GM23248 (cell line): Measurements from ENCODE around the gene PKP1. TPM values are rescaled to one million over a fixed set of nuclear protein-coding genes. Genes with fewer than 3 reads are reported as not detected.

Source experiments
- DNase-seq: peaks from one replicate; pipeline ENCODE4 v3.0.0-alpha.2; 2015
- H2AFZ ChIP-seq: fragments of 200-600 bp; sonication (generic); 2 replicates; pipeline ENCODE4 v1.6.1; 2016; ENCODE audit warnings: antibody characterized with exemption
- H3F3A ChIP-seq: fragments of 200-600 bp; sonication (generic); 2 replicates; pipeline ENCODE4 v1.6.1; 2016; ENCODE audit warnings: mild to moderate bottlenecking, antibody characterized with exemption, mixed run types; ENCODE audit not compliant: insufficient read depth
- H3K27ac ChIP-seq: fragments of 200-600 bp; sonication (generic); 2 replicates; pipeline ENCODE4 v1.5.1; 2016; ENCODE audit warnings: mild to moderate bottlenecking
- H3K27me3 ChIP-seq: fragments of 200-600 bp; sonication (generic); replicated peaks from 2 replicates; pipeline ENCODE4 v1.6.1; 2016; ENCODE audit warnings: mild to moderate bottlenecking; ENCODE audit not compliant: insufficient read depth
- H3K36me3 ChIP-seq: fragments of 200-600 bp; sonication (generic); 2 replicates; pipeline ENCODE4 v1.6.1; 2016; ENCODE audit warnings: low read depth, mild to moderate bottlenecking
- H3K4me1 ChIP-seq: fragments of 200-600 bp; sonication (generic); 2 replicates; pipeline ENCODE4 v1.6.1; 2016; ENCODE audit warnings: mild to moderate bottlenecking; ENCODE audit not compliant: insufficient read depth
- H3K4me2 ChIP-seq: fragments of 200-600 bp; sonication (generic); one replicate; pipeline ENCODE4 v1.6.1; 2016; ENCODE audit warnings: mild to moderate bottlenecking; ENCODE audit not compliant: unreplicated experiment
- H3K4me3 ChIP-seq: fragments of 200-600 bp; sonication (generic); 2 replicates; pipeline ENCODE4 v1.5.1; 2016; ENCODE audit warnings: mild to moderate bottlenecking
- H3K79me2 ChIP-seq: fragments of 200-600 bp; sonication (generic); 2 replicates; pipeline ENCODE4 v1.6.1; 2016; ENCODE audit warnings: mild to moderate bottlenecking; ENCODE audit not compliant: insufficient read depth
- H3K9ac ChIP-seq: fragments of 200-600 bp; sonication (generic); 2 replicates; pipeline ENCODE4 v1.6.1; 2016; ENCODE audit warnings: mild to moderate bottlenecking
- H3K9me2 ChIP-seq: fragments of 200-600 bp; sonication (generic); 2 replicates; pipeline ENCODE4 v1.6.1; 2016; ENCODE audit warnings: mixed run types, mild to moderate bottlenecking, moderate library complexity; ENCODE audit not compliant: insufficient read depth
- H3K9me3 ChIP-seq: fragments of 200-600 bp; sonication (generic); one replicate; pipeline ENCODE4 v1.6.1; 2017; ENCODE audit warnings: low read depth
- H4K20me1 ChIP-seq: fragments of 200-600 bp; sonication (generic); 2 replicates; pipeline ENCODE4 v1.6.0; 2016; ENCODE audit not compliant: insufficient read depth
- EZH2 ChIP-seq: fragments of 200-600 bp; sonication (generic); IDR thresholded peaks from 2 replicates; pipeline ENCODE4 v1.6.1; 2018; ENCODE audit warnings: antibody characterized with exemption, mild to moderate bottlenecking; ENCODE audit not compliant: insufficient read depth, poor library complexity, severe bottlenecking
- EZH2phosphoT487 ChIP-seq: fragments of 200-600 bp; sonication (generic); IDR thresholded peaks from 2 replicates; pipeline ENCODE4 v1.6.1; 2018; ENCODE audit warnings: antibody characterized with exemption, moderate library complexity, mild to moderate bottlenecking, low read depth; ENCODE audit not compliant: insufficient read depth
- WGBS, 2 experiments: methylation state at CpG; one replicate each; pipeline ENCODE4 v1.1.6; 2015 to 2017; ENCODE audit warnings: low lambda C conversion rate in 2 of 2, low coverage in 1 of 2; ENCODE audit errors: missing lambda C conversion rate in 2 of 2; 5-methylcytosine and 5-hydroxymethylcytosine counted together
- in situ Hi-C: fragments of 300-500 bp; cut with MboI; formaldehyde crosslinking; loops from 2 replicates; pipeline ENCODE4 v1.15.0; 2020
- polyA plus RNA-seq: library from polyadenylated mRNA; unstranded; fragments of >200 nt; fragmentation: Nextera tagmentation; extraction: Ambion mirVana; gene quantifications from 2 replicates; pipeline ENCODE4 v1.2.1, GENCODE V29; 2016
- total RNA-seq: library from RNA; depleted of rRNA; stranded (reverse); fragments of >200 nt; shearing (Covaris generic); gene quantifications from 2 replicates; pipeline ENCODE4 v1.2.3, GENCODE V29; 2014

Gene PKP1
- total and polyA plus RNA-seq, 2 experiments from 2014 or later, result 0.15 to 0.43 TPM

GRCh38 chr1:201324306-201324705 lies 41.0 kb downstream of the PKP1 start:
- H3K4me1 ChIP-seq, result no peaks in the 10 kb centered on the region
- H3K4me2 ChIP-seq, result no peak overlapping the region
- in situ Hi-C loops, result no loop called here
- WGBS, 2 experiments, result 89 to 92% methylated on average over 4 of the region's 4 CpGs
- no peak overlapping the region for H3K9ac ChIP-seq
- H3K79me2 ChIP-seq, result no peaks in the 10 kb centered on the region
- H3K27ac ChIP-seq, result no peak overlapping the region
- 0 out of 2 replicates have a peak, but pooled peaks cover 4% of the 10 kb centered on the region for H3K27me3 ChIP-seq
- no peak overlapping the region for H3K4me3 ChIP-seq
- no peak overlapping the region for H2AFZ ChIP-seq
- TF ChIP-seq EZH2, result no peak
- TF ChIP-seq EZH2phosphoT487, result no peak
- H4K20me1 ChIP-seq, result no peaks in the 10 kb centered on the region
- no peak for DNase-seq
- H3K9me3 ChIP-seq, result no peaks in the 10 kb centered on the region
- no peaks in the 10 kb centered on the region for H3F3A ChIP-seq
- no peaks in the 10 kb centered on the region for H3K9me2 ChIP-seq
- H3K36me3 ChIP-seq, result no peaks in the 10 kb centered on the region

- H3F3A ChIP-seq, result no peaks in the 10 kb centered on the region
- H4K20me1 ChIP-seq, result no peaks in the 10 kb centered on the region
- no peak for DNase-seq
- H3K27ac ChIP-seq, result no peak overlapping the region
- in situ Hi-C loops, result no loop called here
- H3K4me2 ChIP-seq, result no peak overlapping the region
- TF ChIP-seq EZH2 (no peak), EZH2phosphoT487 (no peak)
- no peak overlapping the region for H2AFZ ChIP-seq
- H3K9me3 ChIP-seq, result no peaks in the 10 kb centered on the region
- 61 to 67% methylated on average over 15 to 16 of the region's 16 CpGs for WGBS, 2 experiments
- no peak overlapping the region for H3K9ac ChIP-seq
- H3K9me2 ChIP-seq, result no peaks in the 10 kb centered on the region
- H3K4me3 ChIP-seq, result no peak overlapping the region
- H3K27me3 ChIP-seq, result 0 out of 2 replicates have a peak, but pooled peaks cover 4% of the 10 kb centered on the region
- no peaks in the 10 kb centered on the region for H3K79me2 ChIP-seq
- H3K36me3 ChIP-seq, result no peaks in the 10 kb centered on the region
- H3K4me1 ChIP-seq, result no peaks in the 10 kb centered on the region
Observed at GRCh38 chr1:201324821-201325677, 41.7 kb downstream of the PKP1 start.

GRCh38 chr1:201325678-201326060 lies 42.4 kb downstream of the PKP1 start:
- 88 to 89% methylated on average over 8 of the region's 8 CpGs for WGBS, 2 experiments
- Histone ChIP-seq H3F3A (no peaks in the 10 kb centered on the region), H3K27ac (no peak overlapping the region), H3K4me3 (no peak overlapping the region), H3K9me3 (no peaks in the 10 kb centered on the region), H3K27me3 (0 out of 2 replicates have a peak, but pooled peaks cover 4% of the 10 kb centered on the region), H3K9ac (no peak overlapping the region), H3K4me2 (no peak overlapping the region), H2AFZ (no peak overlapping the region), H4K20me1 (no peaks in the 10 kb centered on the region), H3K9me2 (no peaks in the 10 kb centered on the region), H3K79me2 (no peaks in the 10 kb centered on the region), H3K4me1 (no peaks in the 10 kb centered on the region), H3K36me3 (no peaks in the 10 kb centered on the region)
- TF ChIP-seq EZH2phosphoT487 (no peak), EZH2 (no peak)
- no peak for DNase-seq
- in situ Hi-C loops, result no loop called here

DNA sequence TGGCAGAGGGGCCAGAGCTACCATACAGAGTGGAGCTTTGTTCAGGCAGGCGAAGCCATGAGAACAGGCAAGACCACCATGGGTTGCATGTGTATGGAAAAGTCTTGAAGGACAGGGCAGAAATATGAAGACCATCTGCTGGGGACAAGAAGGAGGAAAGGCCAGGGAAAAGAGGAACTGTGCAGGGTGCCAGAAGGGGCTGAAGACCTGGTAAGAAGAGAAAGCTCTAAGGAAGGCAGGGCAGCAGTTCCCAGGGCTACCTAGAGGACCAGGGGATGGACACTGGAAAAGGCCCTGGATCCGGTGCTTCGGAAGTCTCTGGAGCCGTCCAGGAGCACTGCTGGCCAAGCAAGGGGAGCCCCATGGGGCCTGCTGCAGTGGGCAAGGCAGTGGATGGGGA lies 43.4 kb downstream of the PKP1 start:
- Histone ChIP-seq H3K4me3 (no peak overlapping the region), H4K20me1 (no peaks in the 10 kb centered on the region), H2AFZ (no peak overlapping the region), H3K79me2 (no peaks in the 10 kb centered on the region), H3K36me3 (no peaks in the 10 kb centered on the region), H3K4me2 (no peak overlapping the region), H3F3A (no peaks in the 10 kb centered on the region), H3K4me1 (no peaks in the 10 kb centered on the region), H3K9me3 (no peaks in the 10 kb centered on the region), H3K27me3 (peaks cover 4% of the 10 kb centered on the region; the same call in 1 of the 2 replicates), H3K27ac (no peak overlapping the region), H3K9ac (no peak overlapping the region), H3K9me2 (no peaks in the 10 kb centered on the region)
- DNase-seq, result no peak
- no peak for TF ChIP-seq EZH2
- TF ChIP-seq EZH2phosphoT487, result no peak
- 56 to 57% methylated on average over 4 of the region's 4 CpGs for WGBS, 2 experiments
- in situ Hi-C loops, result no loop called here
